HG02623 (cell line): ENCODE results near the gene TMIGD2.
"Not testable (repeated sequence)": the region's sequence is repeated elsewhere in the genome, so short reads cannot be mapped to it uniquely, and the experiment has no call there.

Experiments used
- ATAC-seq: cut with Tn5 transposase; IDR thresholded peaks from one replicate; pipeline ENCODE4 v1.9.1; 2021; ENCODE audit warnings: moderate library complexity; ENCODE audit not compliant: unreplicated experiment

Gene TMIGD2

DNA sequence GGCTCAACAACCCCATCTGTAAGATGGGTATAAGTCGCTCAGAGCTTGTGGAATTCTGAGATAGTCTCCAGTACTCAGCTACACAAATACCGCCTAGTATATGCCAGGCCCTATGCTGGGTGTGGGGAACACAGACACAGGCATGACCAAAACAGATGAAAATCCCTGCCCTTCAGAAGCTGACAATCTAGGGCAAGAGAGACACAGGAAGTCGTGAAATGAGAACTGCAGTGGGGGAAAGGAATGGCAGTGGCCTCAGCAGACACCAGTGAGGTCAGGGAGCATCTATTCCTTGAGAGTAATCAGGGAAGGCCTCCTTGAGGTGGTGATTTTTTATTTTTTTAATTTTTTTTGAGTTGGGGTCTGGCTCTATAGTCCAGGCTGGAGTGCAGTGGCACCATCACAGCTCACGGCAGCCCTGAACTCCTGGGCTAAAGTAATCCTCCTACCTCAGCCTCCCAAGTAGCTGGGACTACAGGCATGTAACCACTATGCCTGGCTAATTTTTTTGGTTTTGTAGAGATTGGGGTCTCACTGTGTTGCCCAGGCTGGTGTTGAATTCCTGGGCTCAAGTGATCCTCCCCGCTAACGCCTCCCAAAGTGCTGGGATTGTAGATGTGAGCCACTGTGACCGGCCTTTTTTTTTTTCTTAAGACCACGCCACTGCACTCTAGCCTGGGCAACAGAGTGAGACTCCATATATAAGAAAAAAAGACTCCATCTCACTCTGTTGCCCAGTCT lies 3.2 kb downstream of the TMIGD2 start:
- ATAC-seq: no peak

DNA sequence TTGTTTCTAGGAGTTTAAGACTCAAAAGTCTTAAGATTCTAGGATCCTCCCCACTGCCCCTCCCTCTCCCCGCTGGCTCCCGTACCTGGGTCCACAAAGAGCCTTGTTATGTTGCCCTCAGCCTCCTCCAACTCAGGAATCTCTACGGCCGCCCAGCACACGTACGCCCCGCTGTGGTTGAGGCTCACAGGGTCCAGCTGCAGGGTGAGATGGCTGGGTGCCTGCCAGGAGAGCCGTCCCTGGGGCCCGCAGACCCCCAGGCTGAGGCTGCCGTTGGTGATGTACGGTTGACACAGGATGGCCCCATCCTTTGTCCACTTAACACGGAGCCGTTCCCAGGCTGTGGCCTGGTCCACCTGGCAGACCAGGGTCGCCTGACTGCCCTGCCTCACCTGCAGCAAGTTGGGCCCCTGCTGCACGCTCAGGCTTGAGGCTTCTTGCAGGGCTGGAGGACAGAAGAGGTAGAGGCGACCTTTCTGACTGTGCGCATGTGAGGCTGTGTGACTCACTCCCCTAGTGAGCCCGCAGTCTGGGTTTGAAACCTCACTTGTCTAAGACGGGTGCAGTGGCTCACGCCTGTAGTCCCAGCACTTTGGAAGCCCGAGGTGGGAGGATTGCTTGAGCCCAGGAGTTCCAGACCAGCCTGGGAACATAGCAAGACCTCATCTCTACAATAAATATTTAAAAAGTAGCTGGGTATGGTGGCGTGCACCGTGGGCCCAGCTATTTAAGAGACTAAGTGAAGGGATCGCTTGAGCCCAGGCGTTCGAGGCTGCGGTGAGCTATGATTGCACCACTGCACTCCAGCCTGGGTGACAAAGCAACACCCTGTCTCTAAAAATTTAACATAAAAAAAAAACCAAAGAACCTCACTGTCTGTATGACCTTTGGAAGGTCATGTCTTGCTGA lies 4.0 kb downstream of the TMIGD2 start:
- no peak for ATAC-seq

DNA sequence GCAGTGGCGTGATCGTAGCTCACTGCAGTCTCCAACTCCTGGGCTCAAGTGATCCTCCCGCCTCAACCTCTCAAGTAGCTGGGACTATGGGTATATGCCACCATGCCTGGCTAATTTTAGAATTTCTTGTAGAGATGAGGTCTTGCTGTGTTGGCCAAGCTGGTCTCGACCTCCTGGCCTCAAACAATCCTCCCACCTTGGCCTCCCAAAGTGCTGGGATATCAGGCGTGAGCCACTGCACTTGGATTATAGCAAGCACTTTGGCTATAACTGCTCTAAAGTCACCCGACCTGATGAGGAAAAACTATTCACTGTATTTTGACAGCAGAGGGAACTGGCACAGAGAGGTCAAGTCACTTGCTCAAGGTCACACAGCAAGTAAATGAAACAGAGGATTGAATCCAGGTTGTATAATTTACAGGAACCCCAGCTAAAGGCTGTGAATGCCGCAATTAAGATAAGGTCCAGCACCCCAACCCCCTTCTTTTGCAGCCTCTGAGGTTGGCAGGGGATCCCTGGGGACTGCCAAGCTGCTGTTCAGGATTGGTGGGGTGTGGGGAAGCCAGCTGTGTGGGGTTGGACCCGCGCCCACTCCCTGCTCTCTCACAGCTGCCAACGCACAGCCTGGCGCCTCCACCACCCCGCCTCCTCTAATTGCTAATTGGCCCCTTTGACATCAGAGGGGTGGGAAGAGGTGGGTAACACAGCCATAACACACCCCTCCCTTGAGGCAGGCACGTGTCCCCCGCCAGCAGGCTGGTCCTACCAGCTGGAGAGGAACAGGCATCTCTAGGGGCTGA lies 6.0 kb downstream of the TMIGD2 start:
- ATAC-seq: no peak

DNA sequence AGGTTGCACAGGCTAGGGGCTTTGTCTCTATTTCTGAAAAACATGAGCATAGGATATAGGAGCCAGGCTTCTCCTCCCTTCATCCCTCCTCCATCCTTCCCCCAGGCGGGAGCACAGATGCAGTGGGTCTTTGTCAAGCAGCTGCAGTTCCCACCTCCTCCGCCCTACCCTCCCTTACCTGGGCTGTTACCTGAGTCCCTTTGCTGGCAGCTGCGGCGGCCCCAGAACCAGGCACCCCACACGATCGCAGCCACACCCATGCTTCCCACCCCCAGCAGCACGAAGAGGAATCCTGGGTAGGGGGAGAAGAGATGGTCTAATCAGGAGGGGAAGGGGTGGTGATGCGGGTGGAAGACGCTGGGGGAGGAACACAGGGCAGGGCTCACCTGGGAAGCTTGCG lies 7.8 kb downstream of the TMIGD2 start:
- no peak for ATAC-seq

DNA sequence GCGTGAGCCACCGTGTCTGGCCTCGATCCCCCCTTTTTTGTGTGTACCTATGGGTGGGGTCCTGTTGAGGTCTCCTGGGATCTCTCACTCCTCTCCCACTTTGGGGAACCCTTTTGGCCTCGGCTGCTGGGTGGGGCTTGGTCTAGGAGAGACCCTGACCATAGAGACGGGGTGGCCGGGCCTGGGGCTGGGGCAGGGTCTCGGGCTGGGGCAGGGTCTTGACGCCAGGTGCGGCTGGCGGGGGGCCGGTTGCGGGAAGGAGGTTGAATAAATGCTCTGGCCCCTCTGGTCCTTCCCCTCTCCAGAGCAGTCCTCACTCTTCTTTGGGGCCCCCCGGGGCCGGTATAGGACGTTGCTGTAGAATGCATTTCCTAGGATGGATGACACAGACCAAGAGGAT lies 9.7 kb downstream of the TMIGD2 start:
- no peak for ATAC-seq

DNA sequence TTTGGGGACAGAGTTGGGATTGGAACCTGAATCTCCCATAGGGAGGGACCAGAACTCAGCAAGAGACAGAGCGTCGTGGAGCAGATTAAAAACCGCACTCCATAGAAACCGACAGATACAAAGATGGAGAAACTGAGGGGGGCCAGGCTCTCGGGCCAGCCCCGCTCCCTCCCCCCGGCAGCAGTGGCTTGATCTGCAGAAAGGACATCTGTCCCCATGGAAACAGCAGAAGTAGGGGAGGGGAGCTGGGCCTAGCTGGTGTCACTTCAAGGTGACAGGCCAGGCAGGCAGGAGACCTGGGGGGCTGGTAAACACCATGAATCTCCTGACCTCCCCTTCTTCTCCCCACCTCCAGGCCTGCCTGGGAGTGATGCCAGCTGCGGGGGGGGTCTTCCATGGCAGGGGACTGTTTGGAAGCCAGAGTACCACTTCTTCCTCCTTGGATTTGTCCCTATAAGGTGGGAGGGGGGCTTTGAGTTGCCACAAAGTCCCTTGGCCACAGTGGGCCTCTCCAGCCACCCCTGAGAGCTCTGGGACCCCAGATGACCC lies 10.9 kb downstream of the TMIGD2 start:
- ATAC-seq: no peak

DNA sequence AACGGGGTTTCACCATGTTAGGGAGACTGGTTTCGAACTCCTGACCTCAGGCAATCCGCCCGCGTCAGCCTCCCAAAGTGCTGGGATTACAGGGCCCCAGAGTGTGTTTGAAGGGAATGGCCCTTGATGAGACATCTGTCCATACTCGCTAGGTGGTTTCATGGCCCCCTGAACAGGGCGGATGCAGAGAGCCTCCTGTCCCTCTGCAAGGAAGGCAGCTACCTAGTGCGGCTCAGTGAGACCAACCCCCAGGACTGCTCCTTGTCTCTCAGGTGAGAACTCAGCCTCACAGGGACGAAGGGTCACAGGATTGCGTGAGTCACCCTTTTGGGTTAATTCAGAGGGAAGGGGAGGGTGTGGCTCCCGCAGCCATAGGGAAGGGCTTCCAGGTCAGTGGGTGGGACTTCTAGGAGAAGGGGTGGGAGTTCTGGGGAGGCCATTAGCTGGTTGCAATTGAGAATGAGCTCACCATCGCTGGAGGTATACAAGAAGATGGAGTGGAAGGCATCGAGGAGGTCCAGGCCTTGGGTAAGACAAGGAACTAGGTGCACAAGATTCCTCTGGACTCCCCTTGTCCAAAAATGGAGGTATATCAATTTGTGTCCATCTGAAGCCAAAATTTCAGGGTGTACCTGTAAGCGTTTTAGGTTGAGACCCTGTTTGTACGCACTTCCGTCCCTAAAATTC lies 14.0 kb downstream of the TMIGD2 start:
- no peak for ATAC-seq

DNA sequence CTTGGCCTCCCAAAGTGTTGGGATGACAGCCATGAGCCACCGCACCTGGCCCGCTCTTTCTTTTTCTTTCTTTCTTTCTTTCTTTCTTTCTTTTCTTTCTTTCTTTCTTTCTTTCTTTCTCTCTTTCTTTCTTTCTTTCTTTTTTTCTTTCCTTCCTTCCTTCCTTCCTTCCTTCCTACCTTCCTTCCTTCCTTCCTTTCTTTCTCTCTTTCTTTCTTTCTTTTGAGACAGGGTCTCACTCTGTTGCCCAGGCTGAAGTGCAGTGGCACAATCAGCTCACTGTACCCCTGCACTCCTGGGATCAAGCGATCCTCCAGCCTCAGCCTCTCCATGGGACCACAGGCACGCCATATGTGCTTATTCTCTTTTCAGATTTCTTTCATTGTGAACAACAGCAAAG lies 16.0 kb downstream of the TMIGD2 start:
- not testable (repeated sequence) for ATAC-seq

DNA sequence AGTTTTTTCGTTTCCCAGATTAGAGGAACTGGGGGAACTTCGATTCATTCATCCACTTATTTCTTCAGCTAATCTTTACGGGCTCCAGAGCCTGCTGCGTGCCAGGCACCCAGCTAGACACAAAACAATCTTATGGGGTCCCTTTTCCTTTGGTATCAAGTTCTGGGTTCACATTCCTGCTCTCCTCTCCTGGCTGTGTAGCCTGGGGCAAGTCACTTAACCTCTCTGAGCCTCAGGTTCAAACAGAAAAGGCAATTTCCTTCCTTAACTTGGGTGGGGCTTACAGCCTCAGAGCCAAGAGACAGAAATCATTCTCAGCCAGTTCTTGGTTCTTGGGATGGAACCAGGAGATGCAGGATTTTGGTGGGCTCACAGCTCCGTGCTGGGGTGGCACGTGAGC lies 17.2 kb downstream of the TMIGD2 start:
- ATAC-seq: no peak

DNA sequence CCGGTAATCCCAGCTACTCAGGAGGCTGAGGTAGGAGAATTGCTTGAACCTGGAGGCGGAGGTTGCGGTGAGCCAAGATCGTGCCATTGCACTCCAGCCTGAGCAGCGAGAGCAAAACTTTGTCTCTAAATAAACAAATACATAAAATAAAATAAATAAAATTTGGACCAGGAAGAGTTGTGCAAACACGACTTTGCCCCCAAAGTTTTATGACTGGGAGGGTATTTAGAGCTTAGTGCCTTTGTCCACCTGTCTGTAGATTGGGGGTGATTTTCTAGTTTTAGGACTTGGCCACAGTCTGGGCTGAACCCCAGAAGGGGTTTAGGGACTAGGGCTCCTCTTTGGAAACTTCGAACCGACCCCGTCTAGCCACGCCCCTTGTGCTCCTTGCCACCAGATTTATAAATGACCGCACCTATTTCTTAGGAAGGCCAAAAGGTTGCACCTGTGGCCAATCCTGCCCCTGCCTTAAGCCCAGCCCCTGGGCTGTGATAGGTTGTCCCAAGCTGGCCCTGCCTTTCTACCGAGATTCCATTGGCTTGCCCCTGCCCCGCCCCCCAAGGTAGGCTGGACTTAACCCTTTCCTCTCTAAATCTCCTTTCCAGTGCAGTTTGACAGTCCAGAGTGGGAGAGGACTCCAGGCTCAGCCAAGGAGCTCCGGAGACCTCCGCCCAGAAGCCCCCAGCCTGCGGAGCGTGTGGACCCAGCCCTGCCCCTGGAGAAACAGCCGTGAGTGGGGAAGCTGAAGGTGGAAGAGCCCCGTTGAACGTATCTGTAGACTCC lies 17.8 kb downstream of the TMIGD2 start:
- no peak for ATAC-seq

DNA sequence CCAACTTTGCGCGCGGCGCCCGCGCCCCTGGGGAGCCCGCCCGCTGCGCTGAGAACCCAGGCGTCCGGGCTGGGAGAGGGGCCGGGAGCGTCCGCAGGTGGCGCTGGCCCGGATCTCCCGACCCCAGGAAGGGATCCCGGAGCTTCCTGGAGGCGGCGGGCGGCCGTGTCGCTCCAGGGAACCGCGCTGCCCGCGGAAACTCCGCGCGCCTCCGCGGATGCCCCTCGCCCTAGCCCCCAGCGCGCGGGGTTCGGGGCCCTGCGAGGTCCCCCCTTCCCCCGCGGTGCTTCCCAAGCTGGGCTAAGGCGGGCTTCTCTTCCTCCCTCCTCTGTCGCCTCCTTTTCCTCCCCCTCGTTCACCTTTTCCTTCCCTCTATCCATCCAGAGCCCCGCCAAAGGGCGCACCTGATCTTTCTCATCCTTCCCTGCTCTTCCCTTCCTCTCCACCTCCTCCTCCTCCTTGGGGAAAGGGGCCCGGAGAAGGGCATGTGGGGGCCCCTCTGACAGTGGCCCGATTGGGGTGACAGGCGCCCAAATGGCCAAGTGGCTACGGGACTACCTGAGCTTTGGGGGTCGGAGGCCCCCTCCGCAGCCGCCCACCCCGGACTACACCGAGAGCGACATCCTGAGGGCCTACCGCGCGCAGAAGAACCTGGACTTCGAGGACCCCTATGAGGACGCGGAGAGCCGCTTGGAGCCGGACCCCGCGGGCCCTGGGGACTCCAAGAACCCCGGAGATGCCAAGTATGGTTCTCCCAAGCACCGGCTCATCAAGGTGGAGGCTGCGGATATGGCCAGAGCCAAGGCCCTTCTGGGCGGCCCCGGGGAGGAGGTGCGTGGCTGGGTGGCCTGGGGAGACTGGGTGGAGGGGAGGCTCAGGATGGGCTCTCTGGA lies 22.4 kb downstream of the TMIGD2 start:
- ATAC-seq: no peak

DNA sequence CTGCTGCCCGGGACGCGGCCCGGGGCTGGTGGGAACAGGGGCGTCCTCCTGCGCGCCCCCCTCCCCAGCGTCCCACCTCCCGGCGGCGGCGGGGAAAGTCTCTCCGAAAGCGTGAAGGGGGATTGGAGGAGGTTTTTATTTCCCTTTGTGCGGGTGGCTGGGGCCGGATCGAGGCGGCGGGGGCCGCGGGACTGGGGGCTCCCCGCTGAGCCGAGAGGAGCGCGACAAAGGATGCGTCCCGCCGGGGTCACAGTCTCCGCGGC lies 23.0 kb downstream of the TMIGD2 start:
- no peak for ATAC-seq

DNA sequence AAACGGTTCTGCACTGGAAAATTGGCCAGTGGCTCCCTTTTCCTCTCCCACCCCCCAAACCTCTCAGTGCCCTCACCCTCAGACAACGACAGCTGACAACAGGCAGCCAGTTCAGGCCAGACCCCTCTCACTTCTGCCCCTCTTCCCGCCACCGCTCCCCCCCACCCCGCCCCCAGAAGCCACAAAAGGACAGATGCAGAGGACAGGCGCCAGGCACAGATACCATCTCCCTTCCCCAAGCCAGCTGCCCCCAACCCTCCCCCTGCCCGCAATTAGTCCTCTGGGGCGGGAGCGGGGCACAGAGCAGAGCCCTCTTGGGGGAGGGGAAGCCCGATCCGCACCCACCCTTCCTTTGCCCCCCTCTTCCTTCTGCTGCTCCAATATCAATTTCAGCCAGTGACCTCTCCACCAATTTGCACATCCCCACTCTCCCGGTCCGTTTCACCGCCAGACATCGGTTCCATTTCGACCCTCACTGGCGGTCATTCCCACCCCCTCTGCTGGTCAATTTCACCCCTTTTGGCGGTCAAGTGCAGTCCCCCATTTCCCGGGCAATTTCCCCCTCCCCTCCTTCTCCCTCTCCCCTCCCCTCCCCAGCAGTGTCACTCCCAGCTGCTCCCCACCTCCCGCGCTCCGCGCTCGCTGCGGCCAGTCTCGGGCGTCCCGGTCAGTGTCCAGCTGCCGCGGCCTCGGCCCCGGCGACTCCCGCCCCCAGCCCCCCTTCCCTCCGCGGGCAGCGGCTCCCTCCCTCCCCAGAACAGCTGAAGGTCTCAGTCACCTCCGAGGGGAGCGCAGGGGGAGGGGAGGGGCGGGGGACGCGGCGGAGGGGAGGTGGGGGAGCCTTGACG lies 23.5 kb downstream of the TMIGD2 start, which contains the start of gene SHD:
SHD (plus strand) TSS at position 848 of the 848 bp plus-strand sequence. CDS start 798 bp downstream, outside the sequence.
- no peak for ATAC-seq

DNA sequence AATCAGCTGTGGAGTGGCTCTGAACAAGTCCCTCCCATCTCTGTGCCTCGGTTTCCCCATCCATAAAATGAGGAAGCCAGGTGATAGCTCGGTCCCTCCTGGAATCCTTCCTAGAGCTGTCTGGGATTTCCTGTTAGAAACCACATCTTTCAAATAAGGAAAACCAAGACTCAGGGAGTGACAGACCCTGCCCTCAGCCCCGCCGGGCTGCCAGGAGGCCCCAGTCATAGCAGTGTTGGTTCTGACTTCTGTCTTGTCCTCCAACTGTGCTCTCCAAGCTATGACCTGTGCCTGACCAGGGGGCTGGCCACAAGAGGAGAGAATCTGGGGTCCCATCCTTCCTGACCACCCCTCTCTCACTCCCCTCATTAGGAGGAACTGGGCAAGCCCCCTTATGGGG lies 24.2 kb downstream of the TMIGD2 start:
- ATAC-seq: no peak

DNA sequence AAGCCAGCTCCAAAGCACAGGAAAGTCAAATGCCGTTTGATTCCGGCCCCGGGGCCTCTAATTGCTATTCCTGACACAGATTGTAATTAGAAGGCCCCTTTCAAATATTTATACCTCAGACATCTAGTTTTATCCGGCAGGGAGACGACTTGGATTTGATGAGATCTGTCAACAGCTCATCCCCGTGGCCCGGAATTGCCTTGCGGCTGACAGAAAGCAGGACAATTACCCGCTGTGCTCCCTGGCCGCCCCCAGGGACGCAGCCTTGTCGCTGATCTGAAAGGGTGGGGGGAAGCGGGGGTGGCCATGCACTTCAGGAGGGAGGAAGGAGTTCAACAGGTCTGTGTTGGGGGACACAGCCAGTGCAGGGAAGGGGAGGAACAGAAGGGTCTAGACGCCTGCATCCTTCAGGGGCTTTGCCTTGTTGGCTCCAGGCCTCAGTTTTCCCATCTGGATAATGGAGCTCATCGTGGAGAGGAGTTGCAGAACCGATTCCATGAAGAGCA lies 24.9 kb downstream of the TMIGD2 start:
- ATAC-seq: no peak

DNA sequence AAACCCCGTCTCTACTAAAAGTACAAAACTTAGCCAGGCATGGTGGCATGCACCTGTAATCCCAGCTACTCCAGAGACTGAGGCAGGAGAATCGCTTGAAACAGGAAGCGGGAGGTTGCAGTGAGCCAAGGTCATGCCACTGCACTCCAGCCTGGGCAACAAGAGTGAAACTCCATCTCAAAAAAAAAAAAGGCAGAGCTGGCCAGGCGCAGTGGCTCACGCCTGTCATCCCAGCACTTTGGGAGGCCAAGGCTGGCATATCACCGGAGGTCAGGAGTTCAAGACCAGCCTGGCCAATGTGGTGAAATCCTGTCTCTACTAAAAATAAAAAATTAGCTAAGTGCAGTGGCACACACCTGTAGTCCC lies 27.9 kb downstream of the TMIGD2 start:
- ATAC-seq: not testable (repeated sequence)

DNA sequence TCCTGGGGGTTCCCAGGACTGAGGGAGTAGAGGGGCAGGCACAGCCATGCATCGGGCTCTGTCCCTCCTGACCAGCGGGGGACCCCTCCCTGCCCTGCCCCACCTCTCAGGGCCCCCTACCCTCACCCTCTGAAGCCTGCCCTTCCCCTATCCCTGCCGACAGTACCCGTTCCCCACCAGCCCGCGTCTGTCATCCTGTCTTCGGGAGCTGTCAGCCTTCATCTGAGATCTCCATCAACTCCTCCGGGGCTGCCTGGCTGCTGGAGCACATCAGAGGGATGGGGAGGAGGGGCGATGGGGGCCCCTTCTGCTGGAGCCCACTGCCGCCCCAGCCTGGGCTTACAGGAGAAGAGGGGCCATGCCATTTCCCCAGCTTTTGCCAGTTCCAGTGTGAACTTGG lies 29.3 kb downstream of the TMIGD2 start:
- no peak for ATAC-seq
